Measurements from ENCODE around the gene EEF1A1.
"Not testable (repeated sequence)": the region's sequence is repeated elsewhere in the genome, so short reads cannot be mapped to it uniquely, and the experiment has no call there.

The EEF1A1 gene

DNA sequence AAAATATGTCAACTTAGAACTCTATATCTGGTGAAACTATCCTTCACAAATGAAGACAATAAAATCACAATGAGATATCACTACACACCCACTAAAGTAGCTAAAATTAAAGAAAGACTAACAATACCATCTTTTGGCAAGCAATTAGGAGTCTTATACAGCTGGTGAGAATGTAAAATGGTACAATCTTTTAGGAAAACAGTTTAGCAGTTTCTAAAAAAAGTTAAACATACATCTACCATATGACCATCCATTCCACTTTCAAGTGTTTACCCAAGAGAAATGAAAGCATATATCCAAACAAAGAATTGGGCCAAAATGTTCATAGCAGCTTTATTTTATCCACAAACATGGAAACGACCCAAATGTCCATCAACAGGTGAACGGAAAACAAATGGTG is 13.8 kb upstream of the EEF1A1 start:
- DNase-seq: no peak

DNA sequence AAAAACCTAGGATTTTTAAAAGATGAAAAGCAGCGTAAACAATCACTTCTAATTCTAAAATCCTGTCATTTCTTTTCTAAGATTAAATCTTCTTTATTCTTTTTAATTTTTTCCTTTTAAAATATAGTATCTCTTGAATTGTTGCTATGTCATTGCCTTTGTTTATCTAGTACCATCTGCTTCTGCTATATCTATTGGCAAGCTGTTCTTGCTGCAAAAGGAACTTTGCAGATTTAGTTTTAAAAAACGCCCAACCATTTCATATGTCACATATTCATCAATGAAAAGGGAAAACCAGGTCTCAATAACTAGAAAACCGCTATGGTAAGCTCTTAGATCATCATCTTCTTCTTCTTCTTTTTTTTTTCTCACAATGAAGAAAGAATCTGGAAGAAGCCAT is 11.5 kb upstream of the EEF1A1 start:
- no peak for DNase-seq

DNA sequence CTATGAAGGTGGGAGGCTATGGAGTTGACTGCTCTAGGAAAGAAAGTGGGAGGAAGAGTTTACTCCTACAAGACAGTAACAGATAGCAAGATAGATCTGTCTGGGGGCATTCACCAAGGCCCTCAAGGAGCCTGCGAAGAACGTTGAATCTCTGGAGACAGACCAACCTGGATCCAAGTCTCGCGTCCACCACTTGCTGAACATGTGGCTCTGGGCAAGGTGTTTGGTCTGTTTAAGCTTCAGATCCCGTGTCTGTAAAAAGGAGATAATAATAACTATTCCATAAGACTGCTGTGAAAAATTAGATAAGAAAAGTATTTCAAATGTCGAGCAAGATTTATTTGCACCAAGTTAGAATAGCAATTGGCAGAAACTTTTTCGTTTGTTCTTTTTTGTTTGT is 8.1 kb upstream of the EEF1A1 start:
- DNase-seq: no peak

DNA sequence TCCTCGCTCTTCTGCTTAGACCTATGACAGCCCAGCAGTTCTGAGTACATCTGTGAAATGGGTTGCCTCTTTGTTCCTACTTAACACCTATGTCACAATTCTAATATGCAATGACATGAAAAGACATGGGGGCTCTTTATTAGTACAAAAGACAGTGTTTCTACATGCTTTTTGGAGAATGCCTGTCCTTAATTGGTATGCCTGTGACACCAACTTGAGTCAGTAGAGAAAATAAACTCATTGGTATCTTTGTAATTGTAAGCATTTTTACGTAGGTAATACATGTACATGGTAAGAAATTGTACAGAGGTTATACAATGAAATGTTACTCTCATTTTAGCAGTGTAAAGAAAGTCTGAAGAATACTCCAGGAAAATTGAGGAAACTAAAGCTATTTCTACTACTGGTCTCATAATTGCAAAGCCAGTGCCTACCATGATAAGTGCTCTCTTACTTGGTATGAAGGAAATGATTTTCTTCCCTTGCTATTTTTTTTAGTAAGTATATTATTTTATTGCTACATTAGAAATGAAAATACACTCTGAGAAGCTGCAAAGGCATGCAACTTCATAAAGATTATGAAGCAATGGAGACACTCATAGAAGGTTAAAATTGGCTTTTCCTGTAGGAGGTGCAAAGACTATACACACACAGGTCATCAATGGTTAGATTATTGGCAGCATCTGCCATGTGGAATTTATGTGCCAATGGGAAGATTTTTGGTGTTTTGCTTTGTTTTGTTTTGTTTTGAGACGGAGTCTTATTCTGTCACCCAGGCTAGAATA is 4.9 kb upstream of the EEF1A1 start:
- no peak for DNase-seq

DNA sequence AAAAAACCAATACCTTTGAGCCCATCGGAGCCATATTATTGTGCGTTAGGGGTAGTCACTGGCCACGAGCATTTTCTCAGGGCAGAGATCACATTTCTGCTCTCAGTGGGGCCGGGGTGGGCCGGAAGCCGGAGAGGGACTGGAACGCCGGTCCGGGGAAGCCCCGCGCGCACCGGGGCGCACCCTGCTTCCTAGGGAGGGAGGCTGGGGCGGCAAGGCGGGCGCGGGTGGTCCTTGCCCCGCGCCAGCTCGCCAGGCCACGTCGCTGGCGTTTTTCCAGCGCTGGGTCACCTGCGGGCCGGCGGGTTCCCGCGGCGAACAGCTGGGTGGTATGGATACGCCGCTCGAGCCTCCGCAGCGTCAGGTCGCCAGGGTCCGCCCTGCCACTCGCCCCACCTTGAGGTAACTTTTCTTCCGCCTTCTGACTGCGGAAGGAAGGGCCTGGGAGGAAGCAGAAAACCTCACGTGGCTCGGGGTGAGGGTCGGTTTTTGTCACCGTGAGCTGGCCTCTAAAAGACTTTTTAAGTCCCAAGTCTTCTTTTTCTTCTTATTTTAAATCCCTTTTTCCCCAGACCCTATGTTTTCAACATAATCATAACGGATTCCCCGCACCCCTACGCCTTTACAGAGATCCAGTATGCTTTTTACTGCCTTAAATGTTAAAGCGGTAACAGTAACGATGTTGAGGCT is 2.7 kb upstream of the EEF1A1 start:
- DNase-seq: peak; percentile 80

DNA sequence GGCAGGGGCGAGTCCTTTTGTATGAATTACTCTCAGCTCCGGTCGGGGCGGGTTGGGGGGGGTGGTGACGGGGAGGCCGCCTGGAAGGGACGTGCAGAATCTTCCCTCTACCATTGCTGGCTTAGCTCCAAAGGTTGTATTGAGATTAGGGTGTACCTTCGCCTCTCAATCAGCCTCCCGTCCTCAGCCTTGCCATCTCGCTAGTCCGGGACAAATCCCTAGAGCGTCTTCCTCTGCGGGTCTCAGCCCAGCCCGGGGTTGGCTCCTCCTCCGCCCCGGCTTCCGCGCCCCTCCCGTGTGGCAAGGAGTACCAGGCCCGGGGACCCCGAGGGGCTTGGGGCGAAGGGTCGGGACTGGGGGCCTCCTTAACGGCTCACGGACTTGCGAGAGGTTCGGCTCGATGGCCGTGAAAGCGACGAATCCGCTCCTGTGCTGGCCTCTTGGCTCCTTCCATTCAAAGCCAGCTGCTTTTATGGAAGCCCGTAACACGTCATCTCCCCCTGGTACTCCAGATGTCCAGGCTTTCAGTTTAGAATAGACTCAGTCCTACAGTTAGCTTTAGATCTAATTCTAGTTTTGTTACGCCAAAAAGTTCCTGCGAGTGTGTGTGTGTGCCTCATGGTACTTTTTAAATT is 636 bp upstream of the EEF1A1 start:
- no peak for DNase-seq

DNA sequence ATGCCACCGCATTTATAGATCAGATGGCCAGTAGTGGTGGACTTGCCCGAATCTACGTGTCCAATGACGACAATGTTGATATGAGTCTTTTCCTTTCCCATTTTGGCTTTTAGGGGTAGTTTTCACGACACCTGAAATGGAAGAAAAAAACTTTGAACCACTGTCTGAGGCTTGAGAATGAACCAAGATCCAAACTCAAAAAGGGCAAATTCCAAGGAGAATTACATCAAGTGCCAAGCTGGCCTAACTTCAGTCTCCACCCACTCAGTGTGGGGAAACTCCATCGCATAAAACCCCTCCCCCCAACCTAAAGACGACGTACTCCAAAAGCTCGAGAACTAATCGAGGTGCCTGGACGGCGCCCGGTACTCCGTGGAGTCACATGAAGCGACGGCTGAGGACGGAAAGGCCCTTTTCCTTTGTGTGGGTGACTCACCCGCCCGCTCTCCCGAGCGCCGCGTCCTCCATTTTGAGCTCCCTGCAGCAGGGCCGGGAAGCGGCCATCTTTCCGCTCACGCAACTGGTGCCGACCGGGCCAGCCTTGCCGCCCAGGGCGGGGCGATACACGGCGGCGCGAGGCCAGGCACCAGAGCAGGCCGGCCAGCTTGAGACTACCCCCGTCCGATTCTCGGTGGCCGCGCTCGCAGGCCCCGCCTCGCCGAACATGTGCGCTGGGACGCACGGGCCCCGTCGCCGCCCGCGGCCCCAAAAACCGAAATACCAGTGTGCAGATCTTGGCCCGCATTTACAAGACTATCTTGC is 725 bp downstream of the EEF1A1 start:
- peak; percentile 88 for DNase-seq

DNA sequence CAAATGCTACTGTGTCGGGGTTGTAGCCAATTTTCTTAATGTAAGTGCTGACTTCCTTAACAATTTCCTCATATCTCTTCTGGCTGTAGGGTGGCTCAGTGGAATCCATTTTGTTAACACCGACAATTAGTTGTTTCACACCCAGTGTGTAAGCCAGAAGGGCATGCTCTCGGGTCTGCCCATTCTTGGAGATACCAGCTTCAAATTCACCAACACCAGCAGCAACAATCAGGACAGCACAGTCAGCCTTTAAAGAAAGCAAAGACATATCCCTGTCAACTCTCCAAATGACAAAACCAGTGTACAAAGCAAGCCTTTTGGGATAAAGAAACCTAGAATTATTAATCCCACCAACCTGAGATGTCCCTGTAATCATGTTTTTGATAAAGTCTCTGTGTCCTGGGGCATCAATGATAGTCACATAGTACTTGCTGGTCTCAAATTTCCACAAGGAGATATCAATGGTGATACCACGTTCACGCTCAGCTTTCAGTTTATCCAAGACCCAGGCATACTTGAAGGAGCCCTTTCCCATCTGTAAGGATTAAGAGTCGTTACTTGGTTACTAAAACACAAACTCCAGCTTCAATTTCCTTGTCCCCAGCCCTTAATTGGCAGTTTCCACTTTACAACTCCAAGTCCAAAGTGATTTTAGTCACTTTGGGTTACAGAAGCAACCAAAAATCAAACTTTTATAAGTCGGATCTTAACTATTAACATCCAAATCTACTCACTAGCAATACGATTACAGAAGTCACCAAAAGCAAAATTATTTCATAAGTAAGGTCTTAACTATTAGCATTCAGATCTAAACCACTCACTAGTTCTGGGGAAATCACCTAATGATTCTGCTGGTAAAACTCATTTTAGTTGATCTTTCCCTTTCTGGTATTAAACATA is 1.6 kb downstream of the EEF1A1 start:
- DNase-seq: not testable (repeated sequence)

DNA sequence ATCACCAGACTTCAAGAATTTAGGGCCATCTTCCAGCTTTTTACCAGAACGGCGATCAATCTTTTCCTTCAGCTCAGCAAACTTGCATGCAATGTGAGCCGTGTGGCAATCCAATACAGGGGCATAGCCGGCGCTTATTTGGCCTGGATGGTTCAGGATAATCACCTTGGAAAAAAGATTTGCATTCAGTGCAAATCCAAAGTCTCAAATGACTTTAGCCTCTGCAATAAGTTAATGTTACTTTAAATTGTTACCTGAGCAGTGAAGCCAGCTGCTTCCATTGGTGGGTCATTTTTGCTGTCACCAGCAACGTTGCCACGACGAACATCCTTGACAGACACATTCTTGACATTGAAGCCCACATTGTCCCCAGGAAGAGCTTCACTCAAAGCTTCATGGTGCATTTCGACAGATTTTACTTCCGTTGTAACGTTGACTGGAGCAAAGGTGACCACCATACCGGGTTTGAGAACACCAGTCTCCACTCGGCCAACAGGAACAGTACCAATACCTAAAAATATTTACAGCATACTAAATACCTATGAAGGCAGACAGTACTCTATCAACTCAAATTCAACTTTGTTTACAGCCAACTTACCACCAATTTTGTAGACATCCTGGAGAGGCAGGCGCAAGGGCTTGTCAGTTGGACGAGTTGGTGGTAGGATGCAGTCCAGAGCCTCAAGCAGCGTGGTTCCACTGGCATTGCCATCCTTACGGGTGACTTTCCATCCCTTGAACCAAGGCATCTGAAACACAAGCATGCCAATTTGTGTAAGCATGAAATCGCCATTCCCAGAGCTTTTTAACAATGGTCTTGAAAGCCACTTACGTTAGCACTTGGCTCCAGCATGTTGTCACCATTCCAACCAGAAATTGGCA is 2.5 kb downstream of the EEF1A1 start:
- not testable (repeated sequence) for DNase-seq

DNA sequence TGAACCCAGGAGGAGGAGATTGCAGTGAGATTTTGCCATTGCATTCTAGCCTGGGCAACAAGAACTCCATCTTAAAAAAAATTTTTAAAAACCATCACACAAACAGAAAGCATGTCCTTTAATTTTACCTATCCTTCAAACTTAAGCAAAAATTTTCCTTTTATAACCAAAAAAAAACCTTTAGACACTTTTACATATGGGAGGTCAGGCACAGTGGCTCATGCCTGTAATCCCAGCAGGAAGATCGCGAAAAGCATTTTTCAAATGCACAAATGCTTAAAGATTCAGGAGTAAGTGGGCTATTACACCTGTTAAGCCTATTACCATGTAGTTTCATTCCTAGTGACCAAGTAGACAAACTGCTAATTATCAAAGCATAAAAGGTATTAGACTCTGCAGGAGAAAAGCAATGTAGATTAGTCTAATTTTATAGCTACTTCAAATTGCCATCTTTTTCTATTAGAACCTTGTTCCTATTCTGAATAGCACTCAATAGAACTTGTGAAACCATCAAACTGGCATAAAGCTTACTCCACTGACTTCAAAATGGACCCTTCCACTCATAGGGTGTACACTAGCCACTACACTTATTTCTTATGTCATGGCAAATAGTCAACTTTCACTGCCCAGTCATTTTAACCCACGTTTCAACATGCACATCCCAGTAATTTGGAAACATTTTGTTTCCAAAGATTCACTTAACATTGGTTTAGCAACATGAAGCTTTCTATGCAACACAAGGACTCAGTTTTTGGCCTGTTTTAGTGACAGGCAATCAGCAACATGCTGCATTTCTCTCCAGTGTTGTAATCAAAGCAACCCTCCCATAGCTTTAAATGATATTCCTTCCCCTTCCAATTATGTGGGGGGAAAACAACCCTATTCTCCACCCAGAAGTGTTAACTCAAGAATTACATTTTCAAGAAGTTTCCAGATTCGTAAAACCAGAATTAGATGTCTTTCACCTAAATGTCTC is 4.0 kb downstream of the EEF1A1 start:
- no peak for DNase-seq

DNA sequence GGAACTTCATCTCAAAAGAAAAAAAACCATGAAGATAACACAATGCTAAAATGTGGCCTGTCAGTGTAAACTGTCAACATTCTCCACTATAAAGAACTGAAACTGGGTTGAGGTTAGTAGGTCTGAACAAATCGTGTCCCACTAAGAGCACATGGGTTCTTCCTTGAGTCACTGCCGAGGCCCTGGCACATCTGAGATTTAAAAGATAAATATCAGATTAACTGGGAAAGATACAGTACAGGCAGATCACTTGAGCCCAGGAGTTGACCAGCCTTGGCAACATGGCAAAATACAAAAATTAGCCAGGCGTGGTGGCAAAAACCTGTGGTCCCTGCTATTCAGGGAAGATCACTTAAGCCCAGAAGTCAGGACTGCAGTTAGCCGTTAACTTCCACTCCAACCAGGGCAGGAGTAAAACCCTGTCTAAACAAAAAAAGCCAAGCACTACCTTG is 5.6 kb downstream of the EEF1A1 start:
- no peak for DNase-seq

DNA sequence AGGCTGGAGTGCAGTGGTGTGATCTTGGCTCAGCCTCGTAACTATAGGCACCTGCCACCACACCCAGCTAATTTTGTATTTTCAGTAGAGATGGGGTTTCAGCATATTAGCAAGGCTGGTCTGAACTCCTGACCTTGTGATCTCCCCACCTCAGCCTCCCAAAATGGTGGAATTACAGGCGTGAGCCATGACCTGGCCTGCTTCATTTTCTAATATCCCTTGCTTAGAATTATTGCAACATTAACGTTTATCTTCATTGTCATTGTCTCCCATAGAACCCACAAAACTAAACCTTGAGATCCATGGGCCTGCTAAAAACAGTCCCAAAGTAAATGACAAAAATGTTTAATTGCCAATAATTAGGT is 6.1 kb downstream of the EEF1A1 start:
- DNase-seq: no peak

DNA sequence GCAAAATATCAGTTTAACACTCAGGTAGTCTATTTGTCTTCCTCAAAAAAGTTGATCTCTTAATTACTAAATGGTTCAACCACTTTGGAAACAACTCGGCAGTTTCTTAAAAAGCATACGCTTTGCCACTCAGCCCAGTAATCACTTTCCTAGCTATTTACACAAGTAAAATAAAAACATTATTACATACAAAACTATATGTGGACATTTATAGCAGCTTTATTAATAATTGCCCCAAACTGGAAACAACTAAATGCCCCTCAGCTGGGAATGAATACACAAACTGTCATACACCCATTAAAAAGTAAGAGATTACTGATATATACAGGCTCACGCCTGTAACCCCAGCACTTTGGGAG is 7.4 kb downstream of the EEF1A1 start:
- no peak for DNase-seq

DNA sequence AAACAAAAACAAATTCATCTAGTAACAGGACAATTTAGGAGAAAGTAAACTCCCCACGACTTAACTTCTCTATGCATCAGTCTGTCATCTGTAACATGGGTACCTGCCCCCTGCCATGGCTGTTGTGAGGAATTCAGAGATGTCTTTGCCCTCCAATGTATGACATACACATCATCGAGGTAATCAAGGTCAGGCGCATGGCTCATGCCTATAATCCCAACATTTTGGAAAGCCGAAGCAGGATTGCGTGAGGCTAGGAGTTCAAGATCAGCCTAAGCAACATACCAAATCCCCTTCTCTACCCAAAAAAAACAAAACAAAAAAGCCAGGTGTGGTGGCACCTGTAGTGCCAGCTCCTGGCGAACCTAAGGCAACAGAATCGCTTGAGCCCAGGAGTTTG is 9.0 kb downstream of the EEF1A1 start:
- DNase-seq: no peak

DNA sequence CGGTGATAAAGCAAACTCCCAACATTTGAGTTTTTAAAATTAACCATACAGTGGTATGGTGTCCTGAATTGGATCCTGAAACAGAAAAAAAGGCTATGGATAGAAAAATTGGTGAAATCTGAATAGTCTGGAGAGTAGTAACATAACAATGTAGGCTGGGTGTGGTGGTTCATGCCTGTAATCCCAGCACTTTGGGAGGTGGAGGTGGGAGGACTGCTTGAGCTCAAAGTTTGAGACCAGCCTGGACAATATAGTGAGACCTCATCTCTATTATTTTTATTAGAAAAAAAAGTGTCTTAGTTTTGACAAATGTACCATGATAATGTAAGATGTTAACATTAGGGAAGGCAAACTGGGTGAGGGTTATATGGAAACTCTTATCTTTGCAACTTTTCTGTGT is 11.0 kb downstream of the EEF1A1 start:
- DNase-seq: no peak

DNA sequence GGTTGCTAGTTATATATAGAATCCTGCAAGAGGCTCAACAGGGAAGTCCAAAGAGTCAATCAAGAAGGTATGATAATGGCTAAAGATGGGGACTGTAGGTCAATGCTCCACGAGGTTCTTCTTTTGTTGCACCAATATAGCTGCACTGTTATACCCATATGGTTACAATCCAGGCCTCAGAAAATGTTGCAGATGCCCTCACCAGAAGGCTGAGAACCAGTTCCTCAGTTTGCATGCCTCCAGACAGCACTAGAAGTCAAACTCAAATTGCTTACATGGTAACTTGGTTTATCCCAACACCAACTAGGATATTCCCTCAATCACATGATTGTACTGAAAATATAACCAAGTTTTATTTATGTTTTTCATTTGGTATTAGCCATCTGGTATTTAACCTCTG is 12.1 kb downstream of the EEF1A1 start:
- DNase-seq: no peak

DNA sequence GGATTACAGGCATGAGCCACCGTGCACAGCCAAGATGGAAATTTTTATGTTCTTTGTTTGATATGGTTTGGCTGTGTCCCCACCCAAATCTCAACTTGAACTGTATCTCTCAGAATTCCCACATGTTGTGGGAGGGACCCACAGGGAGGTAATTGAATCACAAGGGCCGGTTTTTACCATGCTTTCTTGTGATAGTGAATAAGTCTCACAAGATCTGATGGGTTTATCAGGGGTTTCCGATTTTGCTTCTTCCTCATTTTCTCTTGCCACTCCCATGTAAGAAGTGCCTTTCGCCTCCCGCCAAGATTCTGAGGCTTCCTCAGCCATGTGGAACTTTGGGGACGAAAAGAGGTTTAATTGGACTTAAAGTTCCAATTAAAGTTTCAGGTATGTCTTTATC is 14.6 kb downstream of the EEF1A1 start:
- DNase-seq: no peak

DNA sequence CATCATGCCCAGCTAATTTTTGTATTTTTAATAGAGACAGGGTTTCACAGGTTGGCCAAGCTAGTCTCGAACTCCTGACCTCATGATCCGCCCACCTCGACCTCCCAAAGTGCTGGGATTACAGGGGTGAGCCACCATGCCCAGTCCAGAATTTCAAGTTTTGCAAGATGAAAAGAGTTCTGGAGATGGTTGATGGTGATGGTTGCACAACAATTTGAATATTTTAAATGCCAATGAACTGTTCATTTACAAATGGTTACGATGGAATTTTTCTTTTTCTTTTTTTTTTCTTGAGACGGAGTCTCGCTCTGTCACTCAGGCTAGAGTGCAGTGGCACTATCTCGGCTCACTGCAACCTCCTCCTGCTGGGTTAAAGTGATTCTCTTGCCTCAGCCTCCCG is 15.1 kb downstream of the EEF1A1 start:
- not testable (repeated sequence) for DNase-seq

DNA sequence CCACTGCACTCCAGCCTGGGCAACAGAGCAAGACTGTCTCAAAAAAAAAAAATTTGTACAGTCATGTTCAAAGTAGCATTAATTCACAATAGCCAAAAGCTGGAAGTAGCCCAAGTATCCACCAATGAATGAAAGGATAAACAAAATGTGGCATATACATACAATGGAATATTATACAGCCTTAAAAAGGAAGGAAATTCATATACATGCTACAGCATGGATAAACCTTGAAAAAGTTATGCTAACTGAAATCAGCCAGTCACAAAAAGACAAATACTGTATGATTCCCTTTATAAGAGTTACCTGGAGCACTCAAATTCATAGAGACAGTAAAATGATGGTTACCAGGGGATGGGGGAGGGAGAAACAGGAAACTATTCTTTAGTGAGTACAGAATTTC is 15.7 kb downstream of the EEF1A1 start:
- no peak for DNase-seq

DNA sequence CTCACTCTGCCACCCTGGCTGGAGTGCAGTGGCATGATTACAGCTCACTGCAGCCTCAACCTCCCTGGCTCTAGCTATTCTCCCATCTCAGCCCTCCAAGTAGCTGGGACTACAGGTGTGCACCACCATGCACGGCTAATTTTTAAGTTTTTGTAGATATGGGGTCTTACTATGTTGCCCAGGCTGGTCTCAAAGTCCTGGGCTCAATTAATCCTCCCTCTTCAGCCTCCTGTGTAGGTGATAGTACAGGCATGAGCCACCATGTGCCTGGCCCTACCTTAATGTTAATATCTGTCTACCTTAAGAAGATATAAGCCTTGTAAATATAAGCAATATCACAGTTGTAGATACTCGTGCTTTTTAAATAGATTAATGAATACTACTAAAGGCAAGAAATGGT is 16.7 kb downstream of the EEF1A1 start:
- DNase-seq: no peak

Measured in CD4-positive, alpha-beta T cell treated with Interleukin-15 for 1 hour (primary cell).